IPS-20b (cell line): ENCODE results near the gene TNNT2.

ENCODE experiments used
- H3K27ac ChIP-seq: one replicate; pipeline ENCODE4 v1.5.1; 2013; ENCODE audit warnings: low read length
- H3K27me3 ChIP-seq: 2 replicates; pipeline ENCODE4 v1.6.1; 2013; ENCODE audit warnings: mild to moderate bottlenecking, low read length, inconsistent platforms; ENCODE audit not compliant: insufficient read depth
- H3K36me3 ChIP-seq: 2 replicates; pipeline ENCODE4 v1.6.1; 2013; ENCODE audit warnings: low read depth, mild to moderate bottlenecking, inconsistent platforms, low read length, moderate library complexity; ENCODE audit not compliant: insufficient read depth
- H3K4me1 ChIP-seq: 2 replicates; pipeline ENCODE4 v1.6.1; 2013; ENCODE audit warnings: mild to moderate bottlenecking, control low read depth, inconsistent platforms, low read length, moderate library complexity; ENCODE audit not compliant: insufficient read depth
- H3K4me3 ChIP-seq: 2 replicates; pipeline ENCODE4 v1.5.1; 2013; ENCODE audit warnings: mild to moderate bottlenecking, low read length, inconsistent platforms
- H3K9ac ChIP-seq: 2 replicates; pipeline ENCODE4 v1.6.1; 2013; ENCODE audit warnings: low read depth, mild to moderate bottlenecking, inconsistent platforms, low read length, moderate library complexity
- H3K9me3 ChIP-seq: 2 replicates; pipeline ENCODE4 v1.6.1; 2013; ENCODE audit warnings: mild to moderate bottlenecking, low read depth, low read length, inconsistent platforms; ENCODE audit not compliant: insufficient read depth

TNNT2 gene

DNA sequence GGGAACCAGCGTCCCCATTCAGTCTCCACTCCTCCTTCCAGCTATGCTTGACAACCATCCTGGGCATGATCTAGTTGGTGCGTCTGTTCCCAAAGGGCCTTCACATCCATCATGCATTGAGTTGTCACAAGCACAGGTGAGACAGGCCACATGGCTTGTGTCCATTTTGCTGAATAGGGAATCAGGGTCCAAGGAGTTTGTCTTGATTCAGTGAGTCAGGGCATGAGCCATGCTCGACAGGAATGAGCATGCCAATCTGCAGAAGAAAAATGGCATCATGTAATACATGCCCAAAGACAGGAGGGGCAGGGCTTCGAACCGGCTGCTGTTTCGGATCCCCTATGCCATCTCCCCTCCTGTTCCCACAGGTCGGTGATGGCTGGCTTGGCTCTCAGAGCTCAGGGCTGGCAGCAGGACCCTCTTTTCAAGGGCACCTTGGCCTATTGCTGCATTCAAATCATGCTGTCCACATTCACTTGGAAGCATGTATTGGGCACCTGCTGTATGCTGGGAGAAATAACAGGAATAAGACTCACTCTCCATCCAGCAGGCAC is 49.7 kb downstream of the TNNT2 start:
- H3K27me3 ChIP-seq = no peaks in the 10 kb centered on the region
- H3K27ac ChIP-seq = no peak overlapping the region
- H3K9ac ChIP-seq = no peak overlapping the region
- H3K4me1 ChIP-seq = no peaks in the 10 kb centered on the region
- H3K4me3 ChIP-seq = no peak overlapping the region
- no peaks in the 10 kb centered on the region for H3K36me3 ChIP-seq
- H3K9me3 ChIP-seq = no peaks in the 10 kb centered on the region

DNA sequence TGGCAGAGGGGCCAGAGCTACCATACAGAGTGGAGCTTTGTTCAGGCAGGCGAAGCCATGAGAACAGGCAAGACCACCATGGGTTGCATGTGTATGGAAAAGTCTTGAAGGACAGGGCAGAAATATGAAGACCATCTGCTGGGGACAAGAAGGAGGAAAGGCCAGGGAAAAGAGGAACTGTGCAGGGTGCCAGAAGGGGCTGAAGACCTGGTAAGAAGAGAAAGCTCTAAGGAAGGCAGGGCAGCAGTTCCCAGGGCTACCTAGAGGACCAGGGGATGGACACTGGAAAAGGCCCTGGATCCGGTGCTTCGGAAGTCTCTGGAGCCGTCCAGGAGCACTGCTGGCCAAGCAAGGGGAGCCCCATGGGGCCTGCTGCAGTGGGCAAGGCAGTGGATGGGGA is 50.8 kb downstream of the TNNT2 start:
- no peak overlapping the region for H3K9ac ChIP-seq
- no peaks in the 10 kb centered on the region for H3K27me3 ChIP-seq
- no peaks in the 10 kb centered on the region for H3K9me3 ChIP-seq
- H3K36me3 ChIP-seq = no peaks in the 10 kb centered on the region
- no peak overlapping the region for H3K4me3 ChIP-seq
- no peak overlapping the region for H3K27ac ChIP-seq
- H3K4me1 ChIP-seq = no peaks in the 10 kb centered on the region

DNA sequence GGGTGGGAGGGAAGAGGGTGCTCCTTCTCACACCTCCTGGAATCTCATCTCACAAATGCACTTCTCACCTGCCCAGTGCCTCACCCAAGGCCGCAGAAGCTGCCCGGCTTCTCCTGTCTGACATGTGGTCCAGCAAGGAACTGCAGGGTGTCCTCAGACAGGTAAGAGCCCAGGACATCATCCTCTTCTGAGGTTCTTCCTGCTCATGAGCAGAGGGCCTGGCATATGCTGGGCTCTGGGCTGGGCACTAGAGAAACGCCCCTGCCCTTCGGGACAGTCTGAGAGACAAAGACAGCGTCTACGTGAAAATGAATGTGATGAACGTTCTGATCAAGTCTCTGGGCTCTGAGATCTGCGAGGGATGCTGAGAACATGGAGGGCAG is 51.8 kb downstream of the TNNT2 start:
- Histone ChIP-seq H3K9ac (no peak overlapping the region), H3K27me3 (no peaks in the 10 kb centered on the region), H3K9me3 (no peaks in the 10 kb centered on the region), H3K36me3 (no peaks in the 10 kb centered on the region), H3K4me3 (no peak overlapping the region), H3K4me1 (no peaks in the 10 kb centered on the region), H3K27ac (no peak overlapping the region)

DNA sequence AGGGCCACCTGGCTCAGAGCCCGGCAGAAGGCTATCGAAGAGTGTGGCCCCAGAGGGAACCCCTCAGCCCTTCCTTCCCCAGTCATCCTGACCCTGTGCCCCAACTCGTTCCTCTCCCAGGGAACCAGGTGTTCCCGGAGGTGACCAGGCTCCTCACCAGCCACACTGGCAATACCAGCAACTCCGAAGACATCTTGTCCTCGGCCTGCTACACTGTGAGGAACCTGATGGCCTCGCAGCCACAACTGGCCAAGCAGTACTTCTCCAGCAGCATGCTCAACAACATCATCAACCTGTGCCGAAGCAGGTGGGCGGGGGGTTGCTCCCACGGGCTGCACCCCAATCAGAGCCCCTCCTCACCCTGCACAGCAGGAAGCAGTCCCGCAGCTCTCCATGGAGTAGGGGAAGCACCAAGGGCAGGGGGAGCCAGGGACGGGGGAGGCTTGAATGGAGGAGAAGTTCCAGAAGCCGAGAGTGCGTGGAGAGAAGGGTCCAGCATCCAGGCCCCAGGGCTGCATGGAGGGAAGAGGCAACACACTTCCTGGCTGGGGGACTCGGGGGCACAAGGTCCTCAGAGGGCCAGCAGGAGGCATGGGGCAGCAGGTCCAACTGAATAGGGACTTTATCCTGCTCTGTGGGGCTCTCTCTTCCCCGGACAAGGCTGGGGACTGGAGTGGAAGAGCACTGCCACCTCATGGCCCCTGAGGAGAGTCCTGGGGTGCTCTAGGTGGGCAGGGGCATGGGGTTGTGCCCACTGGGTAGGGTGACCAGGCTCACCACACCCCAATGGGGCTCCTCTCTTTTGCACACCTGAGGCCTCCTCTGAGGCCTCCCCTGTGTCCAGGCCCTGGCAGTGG is 52.4 kb downstream of the TNNT2 start:
- Histone ChIP-seq H3K36me3 (no peaks in the 10 kb centered on the region), H3K9ac (no peak overlapping the region), H3K9me3 (no peaks in the 10 kb centered on the region), H3K27me3 (no peaks in the 10 kb centered on the region), H3K4me1 (no peaks in the 10 kb centered on the region), H3K27ac (no peak overlapping the region), H3K4me3 (no peak overlapping the region)

DNA sequence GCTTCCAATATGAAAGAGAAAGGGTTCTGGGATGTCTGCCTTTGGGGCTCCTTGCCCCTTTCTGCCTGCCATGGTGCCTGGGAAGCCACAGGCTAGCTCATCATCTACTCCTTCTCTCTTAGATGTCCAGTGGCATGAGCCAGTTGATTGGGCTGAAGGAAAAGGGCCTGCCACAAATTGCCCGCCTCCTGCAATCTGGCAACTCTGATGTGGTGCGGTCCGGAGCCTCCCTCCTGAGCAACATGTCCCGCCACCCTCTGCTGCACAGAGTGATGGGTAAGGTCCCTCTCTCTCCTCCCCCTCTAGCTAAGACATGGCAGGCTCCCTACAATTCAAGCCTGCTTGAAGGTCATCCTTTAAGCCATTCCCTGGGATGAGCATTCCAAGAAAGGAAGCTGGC is 53.2 kb downstream of the TNNT2 start:
- H3K27ac ChIP-seq = no peak overlapping the region
- no peak overlapping the region for H3K4me3 ChIP-seq
- H3K9me3 ChIP-seq = no peaks in the 10 kb centered on the region
- H3K4me1 ChIP-seq = no peaks in the 10 kb centered on the region
- no peaks in the 10 kb centered on the region for H3K27me3 ChIP-seq
- no peak overlapping the region for H3K9ac ChIP-seq
- H3K36me3 ChIP-seq = no peaks in the 10 kb centered on the region

DNA sequence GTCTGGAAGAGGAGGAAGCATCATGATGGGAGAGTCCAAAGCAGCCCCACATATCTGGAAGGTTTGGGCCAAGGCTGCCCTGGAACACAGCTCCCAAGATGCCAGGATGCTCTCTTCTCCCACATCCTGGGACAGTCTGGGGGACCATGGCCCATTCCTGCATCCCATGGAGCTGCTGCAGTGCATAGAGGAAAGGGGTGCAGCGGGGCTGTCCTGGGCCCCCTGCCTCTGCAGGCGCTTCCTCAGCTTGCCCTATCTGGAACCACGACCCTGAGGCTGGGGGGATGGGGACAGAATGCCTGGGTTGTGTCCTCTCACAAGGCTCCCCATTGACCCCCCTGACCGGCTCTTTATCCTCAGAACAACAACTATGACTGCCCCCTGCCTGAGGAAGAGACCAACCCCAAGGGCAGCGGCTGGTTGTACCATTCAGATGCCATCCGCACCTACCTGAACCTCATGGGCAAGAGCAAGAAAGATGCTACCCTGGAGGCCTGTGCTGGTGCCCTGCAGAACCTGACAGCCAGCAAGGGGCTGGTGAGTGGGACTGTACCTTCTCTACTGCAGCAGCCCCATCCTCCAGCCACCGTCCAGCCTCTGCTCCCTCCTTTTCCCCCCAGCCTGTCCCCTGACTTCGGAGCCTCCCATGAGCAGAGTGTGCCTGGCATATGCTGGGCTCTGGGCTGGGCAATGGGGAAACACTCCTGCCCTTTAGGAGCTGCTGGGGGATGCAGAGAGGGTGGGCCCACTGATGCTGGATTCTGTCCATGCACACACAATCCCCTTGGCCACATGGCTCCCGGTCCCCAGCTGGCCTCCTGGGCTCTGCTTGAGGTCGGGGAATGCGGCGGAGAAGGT is 54.6 kb downstream of the TNNT2 start:
- H3K9me3 ChIP-seq = no peaks in the 10 kb centered on the region
- H3K4me3 ChIP-seq = no peak overlapping the region
- H3K36me3 ChIP-seq = no peaks in the 10 kb centered on the region
- H3K27me3 ChIP-seq = no peaks in the 10 kb centered on the region
- no peaks in the 10 kb centered on the region for H3K4me1 ChIP-seq
- H3K9ac ChIP-seq = no peak overlapping the region
- H3K27ac ChIP-seq = no peak overlapping the region

DNA sequence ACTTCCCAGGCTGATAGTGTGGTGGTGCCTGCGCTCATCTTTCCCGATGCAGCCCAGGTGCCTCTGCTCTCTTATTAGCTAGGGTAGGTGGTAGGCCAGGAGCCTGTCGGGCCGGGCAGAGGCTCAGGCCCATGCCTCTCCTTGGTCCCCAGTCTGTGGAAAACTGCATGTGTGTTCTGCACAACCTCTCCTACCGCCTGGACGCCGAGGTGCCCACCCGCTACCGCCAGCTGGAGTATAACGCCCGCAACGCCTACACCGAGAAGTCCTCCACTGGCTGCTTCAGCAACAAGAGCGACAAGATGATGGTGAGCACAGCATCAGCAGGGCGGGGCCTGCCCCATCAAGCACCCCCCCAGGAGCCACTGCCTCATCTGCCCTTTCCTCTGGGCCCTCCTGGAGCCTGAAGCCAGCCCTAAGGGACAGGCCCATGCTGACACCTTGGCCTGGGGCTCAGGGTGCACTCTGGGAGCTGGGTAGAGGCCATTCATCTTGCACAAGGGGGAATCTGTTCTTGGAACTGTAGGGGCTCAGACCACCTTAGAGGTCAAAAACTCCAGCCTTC is 55.6 kb downstream of the TNNT2 start:
- H3K9ac ChIP-seq = no peak overlapping the region
- H3K4me3 ChIP-seq = no peak overlapping the region
- no peaks in the 10 kb centered on the region for H3K36me3 ChIP-seq
- no peaks in the 10 kb centered on the region for H3K27me3 ChIP-seq
- no peaks in the 10 kb centered on the region for H3K9me3 ChIP-seq
- H3K27ac ChIP-seq = no peak overlapping the region
- H3K4me1 ChIP-seq = no peaks in the 10 kb centered on the region

DNA sequence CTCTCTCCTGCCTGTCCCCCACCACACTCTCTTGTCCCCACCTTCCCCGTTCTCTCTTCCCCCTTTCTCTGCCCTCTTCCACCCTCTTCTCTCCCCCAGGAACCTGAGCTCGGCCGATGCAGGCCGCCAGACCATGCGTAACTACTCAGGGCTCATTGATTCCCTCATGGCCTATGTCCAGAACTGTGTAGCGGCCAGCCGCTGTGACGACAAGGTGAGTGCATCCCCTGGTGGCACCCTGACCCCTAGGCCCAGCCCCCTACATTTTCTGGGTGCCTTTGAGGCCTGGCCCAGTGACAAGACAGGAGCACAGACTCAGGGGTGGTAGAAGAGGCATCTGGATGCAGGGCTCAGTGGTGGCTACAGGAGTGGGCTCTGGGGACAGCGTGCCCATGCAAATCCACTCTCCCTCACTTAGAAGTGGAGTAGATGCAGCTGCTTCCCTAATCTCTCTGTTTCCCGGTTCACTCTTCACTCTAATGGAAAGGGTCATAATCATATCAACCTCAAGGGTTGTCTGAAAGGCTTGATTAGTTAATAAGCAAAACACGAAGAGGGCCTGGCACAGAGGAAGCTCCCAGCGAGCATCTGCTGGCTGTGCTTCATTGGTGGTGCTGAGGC is 57.2 kb downstream of the TNNT2 start:
- no peaks in the 10 kb centered on the region for H3K4me1 ChIP-seq
- no peaks in the 10 kb centered on the region for H3K27me3 ChIP-seq
- no peak overlapping the region for H3K27ac ChIP-seq
- no peaks in the 10 kb centered on the region for H3K9me3 ChIP-seq
- no peak overlapping the region for H3K4me3 ChIP-seq
- H3K9ac ChIP-seq = no peak overlapping the region
- H3K36me3 ChIP-seq = no peaks in the 10 kb centered on the region

DNA sequence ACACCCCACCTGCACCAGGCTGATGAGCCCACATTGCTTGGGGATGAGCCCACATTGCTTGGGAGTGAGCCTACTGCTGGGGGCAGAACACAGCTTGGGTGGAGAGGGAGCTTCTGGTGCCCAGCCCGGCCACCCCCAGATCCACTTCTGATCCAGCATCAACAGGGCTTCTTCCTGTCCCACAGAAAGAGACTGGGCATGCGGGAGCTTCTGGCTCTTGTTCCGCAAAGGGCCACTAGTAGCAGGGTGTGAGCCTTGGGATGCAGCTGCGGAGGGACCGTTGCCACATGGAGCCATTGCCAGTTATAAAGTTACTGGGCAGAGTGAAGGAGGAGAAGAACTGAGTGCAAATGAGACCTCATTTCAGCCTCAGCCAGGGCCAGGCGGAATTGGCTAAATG is 57.8 kb downstream of the TNNT2 start:
- no peak overlapping the region for H3K27ac ChIP-seq
- H3K9ac ChIP-seq = no peak overlapping the region
- H3K36me3 ChIP-seq = no peaks in the 10 kb centered on the region
- no peak overlapping the region for H3K4me3 ChIP-seq
- no peaks in the 10 kb centered on the region for H3K9me3 ChIP-seq
- no peaks in the 10 kb centered on the region for H3K27me3 ChIP-seq
- H3K4me1 ChIP-seq = no peaks in the 10 kb centered on the region

DNA sequence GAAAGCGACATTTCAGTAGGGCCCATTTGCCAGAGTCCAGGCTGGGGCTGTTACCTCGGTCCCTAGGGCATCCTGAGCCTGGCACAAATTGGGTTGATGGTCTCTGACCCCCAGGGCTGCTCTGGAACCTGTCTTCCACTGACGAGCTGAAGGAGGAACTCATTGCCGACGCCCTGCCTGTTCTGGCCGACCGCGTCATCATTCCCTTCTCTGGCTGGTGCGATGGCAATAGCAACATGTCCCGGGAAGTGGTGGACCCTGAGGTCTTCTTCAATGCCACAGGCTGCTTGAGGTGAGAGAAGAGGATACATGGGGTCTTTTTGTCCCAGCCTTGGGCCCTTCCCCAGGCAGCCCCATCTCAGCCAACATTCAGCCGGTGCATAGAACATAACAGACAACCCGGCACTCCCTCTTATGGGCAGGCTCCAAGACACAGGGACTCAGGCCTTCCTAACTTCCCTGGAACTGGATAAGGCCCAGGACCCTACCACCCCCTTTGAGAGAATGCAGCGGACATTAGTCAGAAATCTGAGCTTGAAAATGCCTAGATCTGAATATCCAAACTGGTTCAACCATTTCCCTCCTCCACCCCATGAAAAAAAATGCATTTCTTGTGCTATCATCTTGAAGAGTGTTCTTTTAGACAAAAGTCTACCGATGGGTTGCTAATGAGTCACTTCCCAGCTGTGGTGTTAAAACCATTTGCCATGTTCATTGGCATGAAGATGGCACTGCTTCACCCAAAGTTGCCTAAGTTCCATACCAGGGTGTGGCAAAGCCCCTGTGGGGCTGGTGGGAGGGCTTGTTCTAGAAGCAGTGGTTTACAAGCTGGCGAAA is 58.8 kb downstream of the TNNT2 start:
- no peaks in the 10 kb centered on the region for H3K9me3 ChIP-seq
- H3K27me3 ChIP-seq = no peaks in the 10 kb centered on the region
- no peak overlapping the region for H3K4me3 ChIP-seq
- no peak overlapping the region for H3K27ac ChIP-seq
- no peaks in the 10 kb centered on the region for H3K36me3 ChIP-seq
- H3K9ac ChIP-seq = no peak overlapping the region
- no peaks in the 10 kb centered on the region for H3K4me1 ChIP-seq

DNA sequence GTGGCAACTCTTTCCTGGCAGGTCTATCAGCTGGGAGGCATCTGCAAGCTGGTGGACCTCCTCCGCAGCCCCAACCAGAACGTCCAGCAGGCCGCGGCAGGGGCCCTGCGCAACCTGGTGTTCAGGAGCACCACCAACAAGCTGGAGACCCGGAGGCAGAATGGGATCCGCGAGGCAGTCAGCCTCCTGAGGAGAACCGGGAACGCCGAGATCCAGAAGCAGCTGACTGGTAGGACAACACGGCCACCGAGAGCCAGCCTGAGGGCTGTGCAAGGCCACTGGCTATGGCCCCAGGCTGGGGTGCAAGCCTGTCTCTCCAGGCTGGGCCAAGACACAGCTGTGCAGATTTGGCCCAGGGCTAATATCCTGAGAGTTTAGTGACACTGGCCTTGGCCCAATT is 59.9 kb downstream of the TNNT2 start:
- H3K9ac ChIP-seq = no peak overlapping the region
- H3K36me3 ChIP-seq = no peaks in the 10 kb centered on the region
- H3K9me3 ChIP-seq = no peaks in the 10 kb centered on the region
- H3K27me3 ChIP-seq = no peaks in the 10 kb centered on the region
- no peak overlapping the region for H3K4me3 ChIP-seq
- H3K27ac ChIP-seq = no peak overlapping the region
- H3K4me1 ChIP-seq = no peaks in the 10 kb centered on the region
